22Rv1 (cell line): ENCODE measurements around the gene P2RX2.

Experiments used
- H3K27ac ChIP-seq: fragments of 450-650 bp; 2 replicates; pipeline ENCODE4 v1.5.1; 2017
- ZFX ChIP-seq: fragments of 450-650 bp; IDR thresholded peaks from 2 replicates; pipeline ENCODE4 v1.6.1; 2017; ENCODE audit warnings: antibody characterized with exemption, borderline replicate concordance
- TF ChIP-seq, protein P1 (sequence below): fragments of 450-650 bp; IDR thresholded peaks from 2 replicates; pipeline ENCODE4 v1.5.1; 2017; ENCODE audit warnings: mild to moderate bottlenecking

P2RX2 gene

DNA sequence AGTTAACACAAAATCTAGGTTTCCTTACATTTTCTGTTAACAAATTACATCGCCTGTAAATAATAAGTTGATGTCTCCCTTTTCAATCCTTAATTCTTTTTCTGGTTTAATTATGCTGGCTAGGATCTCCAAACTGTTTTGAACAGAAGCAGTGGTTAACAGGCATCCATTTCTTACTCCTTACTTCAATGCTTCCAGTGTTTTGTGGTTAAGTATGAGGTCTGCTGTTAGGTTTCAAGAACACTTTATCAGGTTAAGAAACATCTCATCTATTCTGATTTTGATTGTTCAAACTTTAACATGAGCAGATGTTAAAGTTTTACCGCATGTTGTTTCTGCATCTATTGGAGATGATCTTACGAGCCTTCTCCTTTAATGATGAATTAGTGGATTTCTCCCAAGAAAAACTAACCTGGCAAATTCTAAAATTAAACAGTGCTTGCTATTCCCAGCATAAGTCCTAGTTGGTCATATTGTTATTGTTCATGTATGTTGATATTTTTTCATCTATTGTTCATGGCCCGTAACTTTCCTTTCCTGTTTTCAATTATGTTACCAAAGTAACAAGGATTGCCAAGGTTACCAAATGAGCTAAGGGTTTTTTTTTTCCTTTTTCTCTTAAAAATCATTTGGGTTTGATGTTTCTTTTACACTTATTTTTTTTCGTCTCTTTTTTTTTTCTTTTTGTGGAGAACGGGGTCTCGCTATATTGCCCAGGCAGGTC lies 35.2 kb downstream of the P2RX2 start:
- no peak for TF ChIP-seq ZFX
- TF ChIP-seq, protein P1, sequence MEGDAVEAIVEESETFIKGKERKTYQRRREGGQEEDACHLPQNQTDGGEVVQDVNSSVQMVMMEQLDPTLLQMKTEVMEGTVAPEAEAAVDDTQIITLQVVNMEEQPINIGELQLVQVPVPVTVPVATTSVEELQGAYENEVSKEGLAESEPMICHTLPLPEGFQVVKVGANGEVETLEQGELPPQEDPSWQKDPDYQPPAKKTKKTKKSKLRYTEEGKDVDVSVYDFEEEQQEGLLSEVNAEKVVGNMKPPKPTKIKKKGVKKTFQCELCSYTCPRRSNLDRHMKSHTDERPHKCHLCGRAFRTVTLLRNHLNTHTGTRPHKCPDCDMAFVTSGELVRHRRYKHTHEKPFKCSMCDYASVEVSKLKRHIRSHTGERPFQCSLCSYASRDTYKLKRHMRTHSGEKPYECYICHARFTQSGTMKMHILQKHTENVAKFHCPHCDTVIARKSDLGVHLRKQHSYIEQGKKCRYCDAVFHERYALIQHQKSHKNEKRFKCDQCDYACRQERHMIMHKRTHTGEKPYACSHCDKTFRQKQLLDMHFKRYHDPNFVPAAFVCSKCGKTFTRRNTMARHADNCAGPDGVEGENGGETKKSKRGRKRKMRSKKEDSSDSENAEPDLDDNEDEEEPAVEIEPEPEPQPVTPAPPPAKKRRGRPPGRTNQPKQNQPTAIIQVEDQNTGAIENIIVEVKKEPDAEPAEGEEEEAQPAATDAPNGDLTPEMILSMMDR: no peak

DNA sequence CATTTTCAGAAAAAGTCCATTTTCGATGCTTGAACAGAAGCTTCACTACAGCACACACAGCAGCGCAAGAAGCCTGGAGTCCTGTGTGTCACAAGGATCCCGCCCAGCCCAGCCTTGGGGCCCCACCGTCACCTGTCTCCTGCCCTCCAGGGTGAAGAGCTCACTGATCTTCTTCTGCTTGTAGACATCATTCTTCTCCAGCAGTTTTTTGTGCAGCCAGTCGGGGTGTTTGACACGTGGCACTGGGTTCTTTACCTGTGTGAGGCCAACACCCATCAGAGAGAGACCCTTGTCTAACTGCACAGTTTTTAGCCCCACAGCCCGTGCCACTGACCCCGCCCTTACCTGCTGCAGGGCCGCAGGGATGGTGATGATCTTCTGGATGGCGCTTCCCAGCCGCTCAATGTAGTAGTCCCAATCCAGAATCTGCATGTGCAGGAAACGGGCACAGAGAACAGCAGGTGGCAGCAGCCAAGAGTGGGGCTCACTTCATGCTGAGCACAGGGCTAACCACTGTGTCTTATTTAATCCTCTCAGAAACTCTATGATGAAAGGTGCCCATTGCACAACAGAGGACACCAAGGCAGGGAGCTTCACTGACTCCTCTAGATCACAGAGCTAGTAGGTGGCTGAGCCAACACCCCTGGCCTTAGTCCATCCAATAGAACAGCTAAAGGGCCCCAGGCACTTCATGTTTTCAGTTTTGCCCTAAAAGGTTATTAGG lies 38.6 kb downstream of the P2RX2 start:
- TF ChIP-seq ZFX: no peak
- TF ChIP-seq, protein P1: no peak
- no peak overlapping the region for H3K27ac ChIP-seq

More for the DNA sequence above, 35.2 kb downstream of the P2RX2 start:
- no peak overlapping the region for H3K27ac ChIP-seq

GRCh38 chr12:132658149-132658894 lies 39.7 kb downstream of the P2RX2 start:
- TF ChIP-seq, protein P1: no peak
- TF ChIP-seq ZFX: no peak
- no peak overlapping the region for H3K27ac ChIP-seq

DNA sequence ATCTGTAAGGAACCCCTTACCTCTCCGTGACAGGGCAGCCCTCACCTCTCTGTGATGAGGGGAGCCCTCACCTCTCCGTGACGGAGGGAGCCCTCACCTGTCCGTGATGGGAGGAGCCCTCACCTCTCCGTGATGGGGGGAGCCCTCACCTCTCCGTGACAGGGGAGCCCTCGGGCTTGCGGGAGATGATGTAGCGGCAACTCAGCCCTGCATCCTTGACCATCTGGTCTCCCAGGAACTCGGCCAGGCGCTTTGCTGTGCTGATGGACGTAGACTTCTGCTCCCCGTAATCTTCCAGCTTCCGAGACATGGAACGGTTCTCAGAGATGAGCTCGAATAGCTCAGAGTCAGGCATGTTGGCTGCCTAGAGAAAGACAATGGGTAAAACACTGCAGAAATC lies 40.6 kb downstream of the P2RX2 start:
- H3K27ac ChIP-seq: no peak overlapping the region
- no peak for TF ChIP-seq ZFX
- TF ChIP-seq, protein P1: no peak

DNA sequence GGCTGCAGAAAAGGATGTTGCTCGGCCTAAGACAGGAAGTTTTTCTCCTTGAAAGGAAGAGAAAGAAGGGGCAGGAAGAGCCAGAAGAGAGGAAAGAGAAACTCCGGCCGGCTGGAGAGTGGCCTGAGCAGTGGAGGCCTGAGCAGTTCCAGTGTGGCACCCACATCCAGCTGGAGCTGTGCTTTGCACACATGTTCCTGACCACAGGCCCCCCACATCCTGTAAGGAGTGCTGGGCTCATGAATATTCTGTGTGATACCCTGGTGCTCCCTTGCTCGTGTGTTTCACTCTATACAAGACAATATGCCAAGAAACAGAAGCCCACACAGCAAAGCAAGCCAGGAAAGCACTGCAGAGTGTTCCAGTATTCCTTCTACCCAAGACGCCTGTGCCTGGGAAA lies 41.5 kb downstream of the P2RX2 start:
- TF ChIP-seq ZFX: no peak
- TF ChIP-seq, protein P1: no peak
- H3K27ac ChIP-seq: no peak overlapping the region

- H3K27ac ChIP-seq: no peak overlapping the region
- TF ChIP-seq ZFX: no peak
- TF ChIP-seq, protein P1: no peak
These were observed 42.4 kb downstream of the P2RX2 start for GRCh38 chr12:132660996-132661395.
